Chondrocyte (in vitro differentiated cells): ENCODE results near the gene ANKS4B. TPM values are rescaled to one million over a fixed set of nuclear protein-coding genes. Genes with fewer than 3 reads are reported as not detected.
"Not testable (repeated sequence)": the region's sequence is repeated elsewhere in the genome, so short reads cannot be mapped to it uniquely, and the experiment has no call there.

Experiments
- DNase-seq: peaks from one replicate; pipeline ENCODE4 v3.0.0; 2021; ENCODE audit warnings: mixed read lengths, low spot score
- H3K27ac Mint-ChIP-seq: one replicate; pipeline ENCODE4 v1.8.0; 2021; ENCODE audit warnings: mild to moderate bottlenecking, moderate library complexity, mixed read lengths; ENCODE audit not compliant: unreplicated experiment
- H3K27me3 Mint-ChIP-seq: 2 replicates; pipeline ENCODE4 v1.8.0; 2021; ENCODE audit warnings: low read depth, mixed read lengths
- H3K36me3 Mint-ChIP-seq: 2 replicates; pipeline ENCODE4 v1.8.0; 2021; ENCODE audit warnings: low read depth, mixed read lengths
- H3K4me1 Mint-ChIP-seq: 2 replicates; pipeline ENCODE4 v1.8.0; 2021; ENCODE audit warnings: low read depth, mild to moderate bottlenecking, mixed read lengths
- H3K4me3 Mint-ChIP-seq: one replicate; pipeline ENCODE4 v1.8.0; 2021; ENCODE audit warnings: mild to moderate bottlenecking, moderate library complexity, mixed read lengths; ENCODE audit not compliant: unreplicated experiment
- H3K9me3 Mint-ChIP-seq: 2 replicates; pipeline ENCODE4 v1.8.0; 2021; ENCODE audit warnings: low read depth, mixed read lengths
- CTCF ChIP-seq: fragments of 200-600 bp; sonication (generic); IDR thresholded peaks from 2 replicates; pipeline ENCODE4 v1.5.0; 2021; ENCODE audit warnings: antibody characterized with exemption, mild to moderate bottlenecking, moderate library complexity
- total RNA-seq: library from RNA; stranded (reverse); gene quantifications from 3 replicates; pipeline ENCODE4 v1.2.1, GENCODE V29; 2021

Gene ANKS4B
- total RNA-seq, 1 donor from 2014 or later, result not detected

- Mint-ChIP-seq H3K36me3 (no peaks in the 10 kb centered on the region), H3K4me1 (peaks cover 9% of the 10 kb centered on the region), H3K27ac (no peak overlapping the region), H3K27me3 (peaks cover 5% of the 10 kb centered on the region), H3K9me3 (peaks cover 3% of the 10 kb centered on the region), H3K4me3 (no peak overlapping the region)
- no peak for TF ChIP-seq CTCF
- DNase-seq, result no peak
These were observed 44.2 kb upstream of the ANKS4B start for GRCh38 chr16:21189311-21189710.

GRCh38 chr16:21190013-21190412 lies 43.5 kb upstream of the ANKS4B start:
- DNase-seq, result no peak
- no peak overlapping the region for H3K4me3 Mint-ChIP-seq
- peaks cover 9% of the 10 kb centered on the region for H3K4me1 Mint-ChIP-seq
- no peak overlapping the region for H3K27ac Mint-ChIP-seq
- H3K9me3 Mint-ChIP-seq, result peaks cover 3% of the 10 kb centered on the region
- peaks cover 12% of the 10 kb centered on the region for H3K27me3 Mint-ChIP-seq
- no peak for TF ChIP-seq CTCF
- no peaks in the 10 kb centered on the region for H3K36me3 Mint-ChIP-seq

GRCh38 chr16:21190599-21190998 lies 42.9 kb upstream of the ANKS4B start:
- no peak overlapping the region for H3K27ac Mint-ChIP-seq
- no peak for TF ChIP-seq CTCF
- H3K9me3 Mint-ChIP-seq, result peaks cover 3% of the 10 kb centered on the region
- no peak overlapping the region for H3K4me3 Mint-ChIP-seq
- peaks cover 13% of the 10 kb centered on the region for H3K27me3 Mint-ChIP-seq
- no peak for DNase-seq
- H3K4me1 Mint-ChIP-seq, result peaks cover 9% of the 10 kb centered on the region
- H3K36me3 Mint-ChIP-seq, result no peaks in the 10 kb centered on the region

- no peaks in the 10 kb centered on the region for H3K36me3 Mint-ChIP-seq
- no peak for TF ChIP-seq CTCF
- H3K27me3 Mint-ChIP-seq, result peaks cover 20% of the 10 kb centered on the region
- no peak for DNase-seq
- H3K9me3 Mint-ChIP-seq, result peaks cover 3% of the 10 kb centered on the region
- H3K4me1 Mint-ChIP-seq, result peaks cover 9% of the 10 kb centered on the region
- no peak overlapping the region for H3K27ac Mint-ChIP-seq
- no peak overlapping the region for H3K4me3 Mint-ChIP-seq
These were observed 40.5 kb upstream of the ANKS4B start for GRCh38 chr16:21192991-21193390.

GRCh38 chr16:21194771-21195301 lies 38.7 kb upstream of the ANKS4B start:
- Mint-ChIP-seq H3K9me3 (peaks cover 3% of the 10 kb centered on the region), H3K4me1 (no peaks in the 10 kb centered on the region), H3K36me3 (no peaks in the 10 kb centered on the region), H3K27ac (no peak overlapping the region), H3K27me3 (peaks cover 33% of the 10 kb centered on the region), H3K4me3 (no peak overlapping the region)
- TF ChIP-seq CTCF, result no peak
- no peak for DNase-seq

- H3K9me3 Mint-ChIP-seq, H3K36me3 Mint-ChIP-seq, DNase-seq, H3K4me3 Mint-ChIP-seq, H3K27ac Mint-ChIP-seq, H3K4me1 Mint-ChIP-seq: not testable (repeated sequence)
- peaks cover 36% of the 10 kb centered on the region for H3K27me3 Mint-ChIP-seq
These were observed 38.2 kb upstream of the ANKS4B start for GRCh38 chr16:21195330-21195729.
